SK-N-SH treated with all-trans-retinoic acid at 6 μM for 48 hours (cell line): ENCODE data around the gene PRC1.

Source experiments
- ATAC-seq: fragments of 200-7000 bp; cut with Tn5 transposase; 3 replicates; pipeline ENCODE4 v1.9.1; 2020; ENCODE audit warnings: mild to moderate bottlenecking, moderate library complexity
- BACH2 ChIP-seq: fragments of 250-450 bp; sonication (Bioruptor Pico); IDR thresholded peaks from 2 replicates; pipeline ENCODE4 v1.9.0; 2021; ENCODE audit warnings: mild to moderate bottlenecking, borderline replicate concordance
- CSDC2 ChIP-seq: fragments of 250-450 bp; sonication (Bioruptor Pico); IDR thresholded peaks from 2 replicates; pipeline ENCODE4 v1.5.0; 2020; ENCODE audit warnings: mild to moderate bottlenecking, moderate library complexity
- ESRRG ChIP-seq: fragments of 250-450 bp; sonication (Bioruptor Pico); IDR thresholded peaks from 2 replicates; pipeline ENCODE4 v1.6.1; 2021; ENCODE audit warnings: mild to moderate bottlenecking
- GLIS3 ChIP-seq: fragments of 250-450 bp; sonication (Bioruptor Pico); IDR thresholded peaks from 2 replicates; pipeline ENCODE4 v1.5.0; 2020; ENCODE audit warnings: mild to moderate bottlenecking, moderate library complexity
- ISL1 ChIP-seq: fragments of 250-450 bp; sonication (Bioruptor Pico); IDR thresholded peaks from 2 replicates; pipeline ENCODE4 v2.1.2; 2022; ENCODE audit warnings: mild to moderate bottlenecking, moderate library complexity
- PATZ1 ChIP-seq: fragments of 250-450 bp; sonication (Bioruptor Pico); IDR thresholded peaks from 2 replicates; pipeline ENCODE4 v1.8.0; 2020; ENCODE audit warnings: mild to moderate bottlenecking, moderate library complexity, borderline replicate concordance
- PPARA ChIP-seq: fragments of 250-450 bp; sonication (Bioruptor Pico); IDR thresholded peaks from 2 replicates; pipeline ENCODE4 v1.5.0; 2020; ENCODE audit warnings: mild to moderate bottlenecking, borderline replicate concordance
- RARB ChIP-seq: fragments of 250-450 bp; sonication (Bioruptor Pico); IDR thresholded peaks from 2 replicates; pipeline ENCODE4 v1.8.0; 2021; ENCODE audit warnings: mild to moderate bottlenecking, moderate library complexity
- TCF4 ChIP-seq: fragments of 250-450 bp; sonication (Bioruptor Pico); IDR thresholded peaks from 2 replicates; pipeline ENCODE4 v1.8.0; 2021; ENCODE audit warnings: mild to moderate bottlenecking, moderate library complexity, borderline replicate concordance
- TOX ChIP-seq: fragments of 250-450 bp; sonication (Bioruptor Pico); IDR thresholded peaks from 2 replicates; pipeline ENCODE4 v1.8.0; 2021; ENCODE audit warnings: mild to moderate bottlenecking, moderate library complexity, borderline replicate concordance
- TSHZ2 ChIP-seq: fragments of 250-450 bp; sonication (Bioruptor Pico); IDR thresholded peaks from 2 replicates; pipeline ENCODE4 v1.5.0; 2020; ENCODE audit warnings: mild to moderate bottlenecking, moderate library complexity
- ZC3H10 ChIP-seq: fragments of 250-450 bp; sonication (Bioruptor Pico); IDR thresholded peaks from 2 replicates; pipeline ENCODE4 v1.5.1; 2021; ENCODE audit warnings: mild to moderate bottlenecking, moderate library complexity
- ZFP3 ChIP-seq: fragments of 250-450 bp; sonication (Bioruptor Pico); IDR thresholded peaks from 2 replicates; pipeline ENCODE4 v1.5.0; 2020; ENCODE audit warnings: mild to moderate bottlenecking, moderate library complexity
- ZFP30 ChIP-seq: fragments of 450-650 bp; formaldehyde crosslinking; IDR thresholded peaks from 2 replicates; pipeline ENCODE4 v1.5.0; 2022; ENCODE audit warnings: mild to moderate bottlenecking, moderate library complexity
- ZNF565 ChIP-seq: fragments of 450-650 bp; formaldehyde crosslinking; conservative IDR thresholded peaks from 2 replicates; pipeline ENCODE4 v1.5.0; 2020; ENCODE audit warnings: low read depth, mild to moderate bottlenecking, moderate library complexity
- ZNF8 ChIP-seq: fragments of 450-650 bp; formaldehyde crosslinking; IDR thresholded peaks from 2 replicates; pipeline ENCODE4 v1.5.0; 2020; ENCODE audit warnings: mild to moderate bottlenecking, moderate library complexity
- TF ChIP-seq, protein P1 (sequence below): fragments of 250-450 bp; sonication (Bioruptor Pico); IDR thresholded peaks from 2 replicates; pipeline ENCODE4 v1.5.1; 2021; ENCODE audit warnings: mild to moderate bottlenecking, moderate library complexity
- TF ChIP-seq, protein P2 (sequence below): fragments of 250-450 bp; sonication (Bioruptor Pico); IDR thresholded peaks from 2 replicates; pipeline ENCODE4 v1.5.1; 2020; ENCODE audit warnings: low read depth, mild to moderate bottlenecking, moderate library complexity

Gene PRC1

GRCh38 chr15:90998737-90999136 lies 4.4 kb upstream of the PRC1 start:
- TF ChIP-seq ESRRG (CRISPR knock-in tag): no peak
- TF ChIP-seq, protein P1, sequence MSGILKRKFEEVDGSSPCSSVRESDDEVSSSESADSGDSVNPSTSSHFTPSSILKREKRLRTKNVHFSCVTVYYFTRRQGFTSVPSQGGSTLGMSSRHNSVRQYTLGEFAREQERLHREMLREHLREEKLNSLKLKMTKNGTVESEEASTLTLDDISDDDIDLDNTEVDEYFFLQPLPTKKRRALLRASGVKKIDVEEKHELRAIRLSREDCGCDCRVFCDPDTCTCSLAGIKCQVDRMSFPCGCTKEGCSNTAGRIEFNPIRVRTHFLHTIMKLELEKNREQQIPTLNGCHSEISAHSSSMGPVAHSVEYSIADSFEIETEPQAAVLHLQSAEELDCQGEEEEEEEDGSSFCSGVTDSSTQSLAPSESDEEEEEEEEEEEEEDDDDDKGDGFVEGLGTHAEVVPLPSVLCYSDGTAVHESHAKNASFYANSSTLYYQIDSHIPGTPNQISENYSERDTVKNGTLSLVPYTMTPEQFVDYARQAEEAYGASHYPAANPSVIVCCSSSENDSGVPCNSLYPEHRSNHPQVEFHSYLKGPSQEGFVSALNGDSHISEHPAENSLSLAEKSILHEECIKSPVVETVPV (CRISPR knock-in tag): no peak
- no peak for TF ChIP-seq ZC3H10
- no peak for TF ChIP-seq TSHZ2
- TF ChIP-seq ZFP30 (CRISPR knock-in tag): no peak
- TF ChIP-seq ISL1 (CRISPR knock-in tag): no peak
- ATAC-seq: no peak

- TF ChIP-seq TSHZ2 (no peak), ZC3H10 (no peak), TCF4 (CRISPR knock-in tag) (no peak), PATZ1 (no peak), CSDC2 (CRISPR knock-in tag) (no peak), BACH2 (no peak), PPARA (CRISPR knock-in tag) (no peak), GLIS3 (CRISPR knock-in tag) (no peak), TOX (CRISPR knock-in tag) (no peak), ISL1 (CRISPR knock-in tag) (no peak), RARB (no peak)
- TF ChIP-seq, protein P1 (CRISPR knock-in tag): no peak
- TF ChIP-seq, protein P2, sequence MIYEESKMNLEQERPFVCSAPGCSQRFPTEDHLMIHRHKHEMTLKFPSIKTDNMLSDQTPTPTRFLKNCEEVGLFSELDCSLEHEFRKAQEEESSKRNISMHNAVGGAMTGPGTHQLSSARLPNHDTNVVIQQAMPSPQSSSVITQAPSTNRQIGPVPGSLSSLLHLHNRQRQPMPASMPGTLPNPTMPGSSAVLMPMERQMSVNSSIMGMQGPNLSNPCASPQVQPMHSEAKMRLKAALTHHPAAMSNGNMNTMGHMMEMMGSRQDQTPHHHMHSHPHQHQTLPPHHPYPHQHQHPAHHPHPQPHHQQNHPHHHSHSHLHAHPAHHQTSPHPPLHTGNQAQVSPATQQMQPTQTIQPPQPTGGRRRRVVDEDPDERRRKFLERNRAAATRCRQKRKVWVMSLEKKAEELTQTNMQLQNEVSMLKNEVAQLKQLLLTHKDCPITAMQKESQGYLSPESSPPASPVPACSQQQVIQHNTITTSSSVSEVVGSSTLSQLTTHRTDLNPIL (CRISPR knock-in tag): no peak
- TF ChIP-seq, all 23 proteins: peak for 0
- peak; percentile 20 for ATAC-seq
Measured at GRCh38 chr15:90994059-90994416, 297 bp downstream of the PRC1 start.

- ATAC-seq: no peak
- TF ChIP-seq TCF4 (CRISPR knock-in tag) (no peak), ZNF8 (CRISPR knock-in tag) (no peak), PPARA (CRISPR knock-in tag) (no peak), PATZ1 (no peak), RARB (no peak), ISL1 (CRISPR knock-in tag) (no peak), TSHZ2 (no peak), CSDC2 (CRISPR knock-in tag) (no peak), ZFP3 (no peak), ZNF565 (CRISPR knock-in tag) (no peak)
Measured at GRCh38 chr15:90991587-90992285, 2.6 kb downstream of the PRC1 start.
